GM12878 (cell line): ENCODE measurements around the gene HIVEP2. TPM values are rescaled to one million over a fixed set of nuclear protein-coding genes. Genes with fewer than 3 reads are reported as not detected.

Source experiments
- BHLHE40 ChIP-seq, 2 experiments: fragments of 450-650 bp in 1 of 2; IDR thresholded peaks; 2 replicates each; pipeline ENCODE4 v1.6.1; 2011 to 2017; ENCODE audit warnings: low read depth in 2 of 2, borderline replicate concordance in 1 of 2, improper control_type of control experiment in 1 of 2, low read length in 1 of 2, mild to moderate bottlenecking in 1 of 2
- CBX5 ChIP-seq: sonication (generic); IDR thresholded peaks from 2 replicates; pipeline ENCODE4 v1.6.1; 2016; ENCODE audit warnings: low read depth, moderate library complexity, mild to moderate bottlenecking, inconsistent platforms
- CREB1 ChIP-seq: IDR thresholded peaks from 2 replicates; pipeline ENCODE4 v1.6.1; 2012; ENCODE audit warnings: low read depth, mild to moderate bottlenecking, inconsistent platforms
- EED ChIP-seq: sonication (generic); IDR thresholded peaks from 2 replicates; pipeline ENCODE4 v1.6.1; 2016; ENCODE audit warnings: antibody characterized with exemption, low read depth
- IRF4 ChIP-seq: IDR thresholded peaks from 2 replicates; pipeline ENCODE4 v1.6.1; 2011; ENCODE audit warnings: low read depth, low read length
- MEF2B ChIP-seq: fragments of 450-650 bp; IDR thresholded peaks from 2 replicates; pipeline ENCODE4 v1.6.1; 2018; ENCODE audit warnings: mild to moderate bottlenecking, moderate library complexity; ENCODE audit not compliant: partially characterized antibody, poor library complexity, severe bottlenecking
- MTA3 ChIP-seq: IDR thresholded peaks from 2 replicates; pipeline ENCODE4 v1.6.1; 2012; ENCODE audit warnings: low read length, inconsistent platforms, borderline replicate concordance
- MYC ChIP-seq: IDR thresholded peaks from 2 replicates; pipeline ENCODE4 v1.6.1; 2011; ENCODE audit warnings: mild to moderate bottlenecking, low read length, moderate library complexity, inconsistent platforms; ENCODE audit not compliant: insufficient read depth, insufficient replicate concordance, insufficient read length, severe bottlenecking
- PAX8 ChIP-seq: fragments of 450-650 bp; IDR thresholded peaks from 2 replicates; pipeline ENCODE4 v1.6.1; 2017; ENCODE audit warnings: mild to moderate bottlenecking, moderate library complexity
- TAF1 ChIP-seq: IDR thresholded peaks from 2 replicates; pipeline ENCODE4 v1.6.1; 2011; ENCODE audit warnings: mild to moderate bottlenecking, low read depth, low read length, borderline replicate concordance
- YY1 ChIP-seq: IDR thresholded peaks from 2 replicates; pipeline ENCODE4 v1.6.1; 2011; ENCODE audit warnings: low read depth, mild to moderate bottlenecking, low read length
- polyA plus RNA-seq, 11 experiments: library from polyadenylated mRNA; depleted of rRNA in 4 of 11; unstranded in 6 of 11; stranded (reverse) in 5 of 11; fragments of >200 nt; fragmentation: Nextera tagmentation in 4 of 11; fragmentation: Illumina TruSeq in 1 of 11; extraction: Ambion mirVana in 4 of 11; extraction: Trizol in 1 of 11; gene quantifications; 1 replicate in 1 of 11; 2 replicates in 10 of 11; pipeline versions ENCODE4 v1.2.1 to v1.2.3, GENCODE V29; 2011 to 2016; ENCODE audit warnings: inconsistent platforms in 2 of 11, missing spikeins in 2 of 11, low read depth in 1 of 11
- total RNA-seq, 4 experiments: library from RNA; depleted of rRNA in 3 of 4; stranded (reverse); fragments of >200 nt in 3 of 4; fragmentation: Illumina TruSeq in 1 of 4; extraction: Trizol in 1 of 4; gene quantifications; 2 replicates each; pipeline versions ENCODE4 v1.2.1 to v1.2.3, GENCODE V29; 2013 to 2021
- TF ChIP-seq, protein P1 (sequence below): fragments of 450-650 bp; IDR thresholded peaks from 2 replicates; pipeline ENCODE4 v1.6.1; 2017; ENCODE audit warnings: mild to moderate bottlenecking, moderate library complexity

Gene HIVEP2
- total and polyA plus RNA-seq, 10 of the 15 experiments (the other 5 are each of a cell fraction or from before 2014, with no cell fraction given), result 1.2 to 15.7 (median 10.2) TPM

DNA sequence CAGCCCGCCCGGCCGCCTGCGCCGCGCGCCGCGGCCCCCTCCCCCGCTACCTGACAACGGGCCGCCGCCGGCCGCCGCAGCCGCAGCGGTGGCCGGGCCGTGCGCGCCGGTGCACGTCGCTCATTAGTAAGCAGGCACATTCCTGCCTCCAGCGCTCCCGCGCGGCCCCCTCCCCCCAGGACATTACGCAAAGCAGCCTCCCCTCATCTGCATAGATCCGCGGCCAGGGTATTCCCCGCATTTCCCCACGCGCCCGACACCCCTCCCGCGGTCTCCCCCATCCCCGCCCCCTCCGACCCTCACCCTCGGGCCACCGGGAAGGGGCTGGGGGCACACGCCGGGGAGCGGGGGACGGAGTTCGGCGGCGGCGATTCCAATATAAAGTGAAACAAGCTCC, at the start of gene HIVEP2 (continued):
- TF ChIP-seq, protein P1, sequence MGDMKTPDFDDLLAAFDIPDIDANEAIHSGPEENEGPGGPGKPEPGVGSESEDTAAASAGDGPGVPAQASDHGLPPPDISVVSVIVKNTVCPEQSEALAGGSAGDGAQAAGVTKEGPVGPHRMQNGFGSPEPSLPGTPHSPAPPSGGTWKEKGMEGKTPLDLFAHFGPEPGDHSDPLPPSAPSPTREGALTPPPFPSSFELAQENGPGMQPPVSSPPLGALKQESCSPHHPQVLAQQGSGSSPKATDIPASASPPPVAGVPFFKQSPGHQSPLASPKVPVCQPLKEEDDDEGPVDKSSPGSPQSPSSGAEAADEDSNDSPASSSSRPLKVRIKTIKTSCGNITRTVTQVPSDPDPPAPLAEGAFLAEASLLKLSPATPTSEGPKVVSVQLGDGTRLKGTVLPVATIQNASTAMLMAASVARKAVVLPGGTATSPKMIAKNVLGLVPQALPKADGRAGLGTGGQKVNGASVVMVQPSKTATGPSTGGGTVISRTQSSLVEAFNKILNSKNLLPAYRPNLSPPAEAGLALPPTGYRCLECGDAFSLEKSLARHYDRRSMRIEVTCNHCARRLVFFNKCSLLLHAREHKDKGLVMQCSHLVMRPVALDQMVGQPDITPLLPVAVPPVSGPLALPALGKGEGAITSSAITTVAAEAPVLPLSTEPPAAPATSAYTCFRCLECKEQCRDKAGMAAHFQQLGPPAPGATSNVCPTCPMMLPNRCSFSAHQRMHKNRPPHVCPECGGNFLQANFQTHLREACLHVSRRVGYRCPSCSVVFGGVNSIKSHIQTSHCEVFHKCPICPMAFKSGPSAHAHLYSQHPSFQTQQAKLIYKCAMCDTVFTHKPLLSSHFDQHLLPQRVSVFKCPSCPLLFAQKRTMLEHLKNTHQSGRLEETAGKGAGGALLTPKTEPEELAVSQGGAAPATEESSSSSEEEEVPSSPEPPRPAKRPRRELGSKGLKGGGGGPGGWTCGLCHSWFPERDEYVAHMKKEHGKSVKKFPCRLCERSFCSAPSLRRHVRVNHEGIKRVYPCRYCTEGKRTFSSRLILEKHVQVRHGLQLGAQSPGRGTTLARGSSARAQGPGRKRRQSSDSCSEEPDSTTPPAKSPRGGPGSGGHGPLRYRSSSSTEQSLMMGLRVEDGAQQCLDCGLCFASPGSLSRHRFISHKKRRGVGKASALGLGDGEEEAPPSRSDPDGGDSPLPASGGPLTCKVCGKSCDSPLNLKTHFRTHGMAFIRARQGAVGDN, result no peak
- TF ChIP-seq BHLHE40 (IDR thresholded peaks at IDR 0.05; ENCODE audit: borderline replicate concordance in 1 of 2, low read depth in 2 of 2, low read length in 1 of 2), result peak; percentile 69 to 80; a peak in 3 of 4 replicates
- TF ChIP-seq IRF4, result no peak
- TF ChIP-seq YY1, result peak; percentile 36; the same call in 1 of the 2 replicates
- no peak for TF ChIP-seq EED
- 0 out of 2 replicates have a peak, but pooled peaks have one; percentile 6 for TF ChIP-seq CBX5
- peak; percentile 55; the same call in 1 of the 2 replicates for TF ChIP-seq TAF1
- TF ChIP-seq MYC, result peak; percentile 2
- peak; percentile 65; the same call in 1 of the 2 replicates for TF ChIP-seq CREB1
- no peak for TF ChIP-seq MEF2B
- no peak for TF ChIP-seq PAX8
- TF ChIP-seq MTA3, result no peak
- TF ChIP-seq, all 136 proteins: peak for 14
